GM18511 (cell line): ENCODE measurements around the gene ATP9A.
"Not testable (repeated sequence)": the region's sequence is repeated elsewhere in the genome, so short reads cannot be mapped to it uniquely, and the experiment has no call there.

Source experiments
- ATAC-seq: cut with Tn5 transposase; IDR thresholded peaks from one replicate; pipeline ENCODE4 v1.9.1; 2021; ENCODE audit warnings: mild to moderate bottlenecking, moderate library complexity; ENCODE audit not compliant: unreplicated experiment

The ATP9A gene

DNA sequence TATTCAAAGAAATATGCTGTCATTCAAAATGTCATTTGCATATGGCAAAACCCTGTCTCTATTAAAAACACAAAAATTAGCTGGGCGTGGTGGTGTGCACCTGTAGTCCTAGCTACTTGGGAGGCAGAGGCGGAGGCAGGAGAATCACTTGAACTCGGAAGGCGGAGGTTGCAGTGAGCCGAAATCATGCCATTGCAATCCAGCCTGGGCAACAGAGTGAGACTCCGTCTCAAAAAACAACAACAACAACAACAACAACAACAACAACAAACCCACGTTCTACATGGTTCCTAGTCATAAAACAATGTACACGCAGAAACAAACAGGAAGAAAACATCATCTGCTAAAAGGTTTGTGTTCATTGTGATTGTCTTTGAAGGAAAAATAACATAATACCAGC, 15.0 kb downstream of the ATP9A start:
- ATAC-seq: not testable (repeated sequence)

DNA sequence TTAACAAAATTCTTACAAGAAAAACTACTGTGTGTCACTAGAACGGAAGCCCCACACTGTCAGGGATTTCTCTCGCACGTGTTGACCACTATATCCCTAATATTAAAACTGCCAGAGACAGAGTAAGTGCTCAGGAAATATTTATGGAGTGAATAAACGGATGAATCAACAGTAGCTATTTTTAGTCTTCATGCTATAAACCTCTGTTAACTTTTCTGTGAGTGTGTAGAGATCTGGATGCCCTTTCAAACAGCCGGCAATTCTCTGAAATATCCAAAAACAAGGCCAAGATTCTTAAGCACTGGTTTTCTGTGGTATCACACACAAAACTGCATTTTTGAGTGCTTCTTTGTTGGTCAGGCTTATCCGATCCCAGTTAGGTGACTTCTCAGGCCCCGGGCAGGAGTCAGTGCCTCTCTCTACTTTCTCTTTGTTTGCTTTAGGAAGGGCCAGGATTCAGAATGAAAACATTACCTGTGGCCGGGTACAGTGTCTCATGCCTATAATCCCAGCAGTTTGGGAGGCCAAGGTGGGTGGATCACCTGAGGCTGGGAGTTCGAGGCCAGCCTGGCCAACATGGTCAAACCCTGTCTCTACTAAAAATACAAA, 15.7 kb downstream of the ATP9A start:
- ATAC-seq: no peak

DNA sequence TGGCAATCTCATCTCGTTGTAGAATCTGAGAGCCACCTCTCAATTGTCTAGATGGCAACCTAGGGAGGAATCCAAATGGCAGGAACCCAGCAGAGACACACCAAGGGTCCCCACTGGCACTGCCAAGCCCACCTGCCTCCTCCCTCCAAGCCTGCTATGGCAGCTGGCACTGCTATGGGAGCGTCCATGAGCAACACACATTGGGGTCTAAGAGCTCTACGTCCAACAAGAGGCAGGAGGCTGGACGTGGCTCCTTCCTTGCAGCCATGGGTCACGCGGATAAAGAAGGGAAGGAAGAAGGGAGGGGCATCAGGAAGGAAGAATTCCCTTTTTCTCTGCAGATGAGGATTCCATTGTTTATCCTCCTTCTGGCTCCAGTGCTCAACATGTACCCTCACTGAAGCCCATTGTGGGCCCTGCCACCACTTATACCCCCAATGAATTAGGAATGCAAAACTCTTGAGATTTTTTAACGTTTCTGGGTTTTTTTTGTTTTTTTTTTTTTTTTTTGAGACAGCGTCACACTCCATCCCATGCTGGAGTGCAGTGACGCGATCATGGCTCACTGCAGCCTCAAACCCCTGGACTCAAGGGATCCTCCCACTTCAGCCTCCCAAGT, 17.3 kb downstream of the ATP9A start:
- ATAC-seq: no peak

DNA sequence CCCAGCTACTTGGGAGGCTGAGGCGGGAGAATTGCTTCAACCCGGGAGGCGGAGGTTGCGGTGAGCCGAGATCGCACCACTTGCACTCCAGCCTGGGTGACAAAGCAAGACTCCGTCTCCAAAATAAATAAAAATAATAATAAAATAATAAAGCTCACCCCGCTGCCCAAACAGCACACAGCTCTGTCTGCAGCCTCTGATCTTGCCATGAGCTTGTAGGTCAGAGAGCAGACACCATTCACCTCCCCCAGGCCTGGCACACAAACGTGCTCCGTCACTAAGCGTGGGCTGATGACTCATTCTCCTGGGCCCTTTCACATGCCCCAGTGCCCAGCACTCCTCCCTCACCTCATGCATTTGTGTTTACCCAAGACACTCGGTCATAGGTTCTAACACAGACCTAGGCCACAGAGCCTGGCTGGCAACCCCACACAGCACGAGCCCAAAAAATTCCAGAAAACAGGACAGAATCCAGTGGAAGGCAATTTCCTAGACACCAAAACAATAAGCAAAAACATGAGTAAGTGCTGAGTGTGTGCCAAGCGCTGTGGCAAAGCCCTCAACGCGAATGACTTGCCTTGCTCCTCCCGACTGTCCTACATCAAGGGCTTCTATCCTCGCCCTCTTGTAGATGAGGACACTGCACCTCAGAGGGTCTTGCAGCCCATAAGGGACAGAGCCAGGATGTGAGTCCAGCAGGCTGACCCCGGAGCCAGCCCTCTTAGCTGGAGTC, 18.0 kb downstream of the ATP9A start:
- peak; percentile 58 for ATAC-seq

DNA sequence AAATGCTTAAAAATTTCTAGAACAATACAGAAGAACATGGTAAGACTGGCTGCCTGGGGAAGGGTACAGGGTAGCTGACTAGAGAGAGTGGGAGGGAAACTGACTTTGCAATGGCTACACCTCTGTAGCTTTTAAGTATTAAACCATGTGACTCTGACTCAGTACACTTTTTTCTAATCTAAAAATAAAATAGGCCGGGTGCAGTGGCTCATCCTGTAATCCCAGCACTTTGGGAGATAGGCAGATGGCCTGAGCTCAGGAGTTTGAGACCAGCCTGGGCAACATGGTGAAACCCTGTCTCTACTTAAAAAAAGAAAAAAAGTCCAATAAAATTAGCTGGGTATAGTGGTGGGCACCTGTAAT, 18.5 kb downstream of the ATP9A start:
- no peak for ATAC-seq

DNA sequence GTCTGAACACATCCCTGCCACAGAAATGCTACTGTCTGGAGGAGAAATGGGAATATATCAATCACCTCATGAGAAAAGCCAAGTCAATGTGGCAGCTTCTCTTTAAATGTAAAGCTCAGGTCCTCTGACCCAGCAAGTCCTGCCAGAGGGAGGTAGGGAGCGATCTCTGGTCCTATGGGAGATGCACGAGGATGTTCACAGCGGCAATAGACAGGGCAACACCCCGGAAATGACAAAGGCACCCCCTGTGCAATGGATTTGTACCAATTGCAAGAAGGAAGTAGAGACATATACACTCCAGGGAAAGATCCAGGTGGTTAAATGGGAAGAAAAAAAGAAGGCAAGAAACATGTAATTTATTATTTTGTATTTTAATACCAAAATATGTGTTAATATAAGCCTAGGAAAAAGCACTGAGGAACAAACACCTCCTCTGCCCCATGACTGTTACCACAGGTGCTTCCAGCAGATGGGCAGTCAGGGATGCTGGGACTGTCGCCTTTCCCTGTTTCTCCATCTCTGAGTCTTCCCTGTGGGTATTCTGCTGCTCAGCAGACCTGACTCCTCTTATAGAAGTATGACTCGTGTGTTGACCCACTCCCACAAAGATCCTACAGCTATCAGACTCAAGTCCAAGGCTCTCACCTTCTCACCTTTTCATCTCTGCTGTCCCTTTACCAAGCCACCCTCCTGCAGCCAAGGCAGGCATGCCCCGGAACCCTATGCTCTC, 20.8 kb downstream of the ATP9A start:
- no peak for ATAC-seq

DNA sequence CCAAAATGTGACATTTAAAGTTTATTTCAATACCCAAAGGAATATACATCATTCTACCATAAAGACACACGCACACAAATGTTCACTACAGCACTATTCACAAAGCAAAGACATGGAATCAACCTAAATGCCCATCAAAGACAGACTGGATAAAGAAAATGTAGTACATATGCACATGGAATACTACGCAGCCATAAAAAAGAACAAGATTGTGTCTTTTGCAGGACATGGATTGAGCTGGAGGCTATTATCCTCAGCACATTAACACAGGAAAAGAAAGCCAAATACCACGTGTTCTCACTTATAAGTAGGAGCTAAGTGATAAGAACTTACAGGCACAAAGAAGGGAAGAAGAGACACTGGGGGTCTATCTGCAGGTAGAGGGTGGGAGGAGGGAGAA, 22.4 kb downstream of the ATP9A start:
- ATAC-seq: no peak

DNA sequence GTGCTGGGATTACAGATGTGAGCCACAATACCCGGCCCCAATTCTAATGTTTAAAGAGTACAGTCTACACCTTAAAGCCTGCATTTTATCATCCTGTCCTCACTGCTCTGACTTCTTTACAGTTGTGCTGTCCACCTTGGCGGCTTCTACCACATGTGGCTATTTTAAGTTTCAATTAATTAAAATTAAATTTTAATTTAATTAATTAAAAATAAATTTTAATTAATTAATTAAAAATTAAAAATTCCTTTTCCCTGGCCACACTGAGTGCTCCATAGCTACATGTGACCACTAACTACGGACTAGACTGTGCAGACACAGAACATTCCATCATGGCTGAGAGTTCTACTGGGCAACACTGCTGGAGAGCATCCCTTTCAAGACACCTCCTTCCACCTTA, 27.4 kb downstream of the ATP9A start:
- no peak for ATAC-seq

DNA sequence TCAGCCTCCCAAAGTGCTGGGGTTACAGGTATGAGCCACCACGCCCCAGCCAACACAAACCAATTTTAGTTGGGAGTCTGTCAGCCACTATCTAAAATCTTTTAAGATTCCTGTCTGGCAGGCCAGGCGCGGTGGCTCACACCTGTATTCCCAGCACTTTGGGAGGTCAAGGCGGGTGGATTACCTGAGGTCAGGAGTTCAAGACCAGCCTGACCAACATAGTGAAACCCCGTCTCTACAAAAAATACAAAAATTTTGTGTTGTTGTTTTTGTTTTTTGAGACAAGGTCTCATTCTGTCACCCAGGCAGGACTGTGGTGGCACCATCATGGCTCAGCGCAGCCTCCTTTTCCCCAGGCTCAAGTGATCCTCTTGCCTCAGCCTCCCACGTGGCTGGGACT, 27.9 kb downstream of the ATP9A start:
- ATAC-seq: not testable (repeated sequence)

DNA sequence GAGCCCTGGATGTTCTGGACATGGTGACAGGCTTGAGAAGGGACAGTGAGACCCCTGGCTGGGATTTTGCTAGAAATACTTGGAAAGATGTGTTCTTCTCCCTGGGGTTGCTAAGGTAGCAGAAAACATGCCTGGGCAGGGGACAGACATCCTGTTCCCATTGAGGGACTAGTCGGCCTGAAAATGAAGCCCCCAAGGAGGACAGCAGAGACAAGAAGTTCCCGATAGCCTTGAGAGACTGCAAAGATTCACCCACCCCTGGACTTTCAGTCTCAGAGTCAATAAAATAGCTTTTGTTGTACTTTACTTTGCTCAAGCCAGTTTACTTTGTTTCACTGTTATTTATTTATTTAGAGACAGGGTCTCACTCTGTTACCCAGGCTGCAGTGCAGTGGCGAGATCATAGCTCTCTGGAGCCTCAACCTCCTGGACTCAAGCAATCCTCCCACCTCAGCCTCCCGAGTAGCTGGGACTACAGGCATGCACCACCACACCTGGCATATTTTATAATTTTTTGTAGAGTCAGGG, 28.4 kb downstream of the ATP9A start:
- ATAC-seq: no peak

DNA sequence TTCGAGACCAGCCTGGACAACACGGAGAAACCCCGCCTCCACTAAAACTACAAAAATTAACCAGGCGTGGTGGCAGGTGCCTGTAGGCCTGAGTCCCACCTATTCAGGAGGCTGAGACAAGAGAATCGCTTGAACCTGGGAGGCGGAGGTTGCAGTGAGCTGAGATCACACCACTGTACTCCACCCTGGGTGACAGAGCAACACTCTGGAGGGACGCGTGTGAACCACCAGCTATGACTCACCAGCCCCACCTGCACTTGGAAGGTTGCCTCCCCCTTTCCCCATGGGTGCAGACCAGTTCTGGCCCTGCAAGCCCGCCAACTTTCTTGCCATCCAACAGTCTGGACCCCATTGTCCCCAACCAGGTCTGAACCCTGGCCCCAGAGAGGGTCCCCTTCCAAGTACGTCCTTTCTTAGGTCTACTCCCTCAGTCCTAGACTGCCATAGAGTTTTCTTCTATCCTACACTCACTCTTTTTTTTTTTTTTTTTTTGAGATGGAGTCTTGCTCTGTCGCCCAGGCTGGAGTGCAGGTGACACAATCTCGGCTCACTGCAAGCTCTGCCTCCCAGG, 29.2 kb downstream of the ATP9A start:
- no peak for ATAC-seq

DNA sequence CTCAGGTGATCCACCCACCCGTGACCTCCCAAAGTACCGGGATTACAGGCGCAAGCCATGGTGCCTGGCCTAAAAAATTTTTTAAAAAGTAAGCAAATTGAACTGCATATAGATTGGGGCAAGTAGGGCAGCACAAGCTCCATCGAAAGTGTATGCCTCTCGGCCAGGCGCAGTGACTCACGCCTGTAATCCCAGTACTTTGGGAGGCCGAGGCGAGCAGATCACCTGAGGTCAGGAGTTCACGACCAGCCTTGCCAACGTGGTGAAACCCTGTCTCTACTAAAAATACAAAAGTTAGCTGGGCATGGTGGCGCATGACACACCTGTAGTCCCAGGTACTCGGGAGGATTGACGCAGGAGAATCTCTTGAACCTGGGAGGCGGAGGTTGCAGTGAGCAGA, 29.9 kb downstream of the ATP9A start:
- ATAC-seq: not testable (repeated sequence)

DNA sequence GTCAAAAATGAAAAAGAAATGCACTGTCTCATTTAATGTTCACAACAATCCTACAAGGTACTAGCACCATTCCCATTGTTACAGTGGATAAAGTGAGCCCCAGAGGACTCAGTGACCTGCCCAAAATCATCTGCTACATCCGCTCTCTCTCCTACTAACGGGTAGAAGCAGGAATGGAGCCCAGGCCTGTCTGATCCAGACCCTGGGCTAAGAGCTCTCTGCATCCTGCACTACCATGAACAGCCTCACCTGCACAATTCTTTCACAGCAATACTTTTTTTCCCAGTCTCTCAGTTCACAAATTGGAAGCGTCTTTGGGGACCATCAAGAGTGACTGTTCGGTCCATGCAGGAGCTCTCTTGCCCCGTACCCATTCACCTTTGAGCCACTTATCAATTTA, 31.2 kb downstream of the ATP9A start:
- no peak for ATAC-seq

DNA sequence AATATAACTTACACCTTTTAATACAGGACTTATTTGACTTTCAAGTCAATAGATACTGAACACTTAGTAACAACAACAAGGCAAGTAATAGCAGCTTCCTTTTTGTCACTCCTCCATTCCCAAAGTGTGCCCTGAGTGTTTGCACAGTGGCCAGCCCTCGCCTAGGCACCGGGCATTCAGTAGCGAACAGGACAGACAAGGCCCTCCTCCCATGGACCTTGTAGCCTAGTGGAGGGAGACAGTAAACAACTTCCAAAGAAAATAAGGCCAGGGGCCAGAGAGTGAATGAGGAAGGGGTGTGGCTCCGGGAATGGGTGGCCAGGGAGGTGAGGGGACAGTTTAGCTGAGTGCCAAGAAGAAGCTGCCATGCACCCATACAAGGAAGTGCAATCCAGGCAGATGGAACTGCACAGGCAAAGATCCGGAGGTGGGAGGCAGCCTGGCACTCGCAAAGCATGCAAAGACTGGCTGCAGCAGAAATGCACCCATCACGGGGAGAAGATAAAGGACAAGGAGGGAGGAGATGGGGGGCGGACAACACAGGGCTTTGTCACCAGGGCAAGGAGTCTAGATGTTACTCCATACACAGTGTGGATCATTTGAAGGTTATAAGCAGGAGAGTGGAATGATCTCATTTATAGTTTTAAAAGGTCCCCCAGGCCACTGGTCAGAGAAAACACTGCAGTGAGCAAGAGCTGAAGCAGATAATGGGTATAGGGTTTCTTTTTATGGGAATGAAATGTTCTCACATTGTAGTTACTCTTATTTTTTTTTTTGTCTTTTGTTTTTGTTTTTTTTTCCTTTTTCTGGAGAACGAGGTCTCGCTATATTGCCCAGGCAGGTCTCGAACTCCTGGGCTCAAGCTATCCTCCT, 32.2 kb downstream of the ATP9A start:
- no peak for ATAC-seq

DNA sequence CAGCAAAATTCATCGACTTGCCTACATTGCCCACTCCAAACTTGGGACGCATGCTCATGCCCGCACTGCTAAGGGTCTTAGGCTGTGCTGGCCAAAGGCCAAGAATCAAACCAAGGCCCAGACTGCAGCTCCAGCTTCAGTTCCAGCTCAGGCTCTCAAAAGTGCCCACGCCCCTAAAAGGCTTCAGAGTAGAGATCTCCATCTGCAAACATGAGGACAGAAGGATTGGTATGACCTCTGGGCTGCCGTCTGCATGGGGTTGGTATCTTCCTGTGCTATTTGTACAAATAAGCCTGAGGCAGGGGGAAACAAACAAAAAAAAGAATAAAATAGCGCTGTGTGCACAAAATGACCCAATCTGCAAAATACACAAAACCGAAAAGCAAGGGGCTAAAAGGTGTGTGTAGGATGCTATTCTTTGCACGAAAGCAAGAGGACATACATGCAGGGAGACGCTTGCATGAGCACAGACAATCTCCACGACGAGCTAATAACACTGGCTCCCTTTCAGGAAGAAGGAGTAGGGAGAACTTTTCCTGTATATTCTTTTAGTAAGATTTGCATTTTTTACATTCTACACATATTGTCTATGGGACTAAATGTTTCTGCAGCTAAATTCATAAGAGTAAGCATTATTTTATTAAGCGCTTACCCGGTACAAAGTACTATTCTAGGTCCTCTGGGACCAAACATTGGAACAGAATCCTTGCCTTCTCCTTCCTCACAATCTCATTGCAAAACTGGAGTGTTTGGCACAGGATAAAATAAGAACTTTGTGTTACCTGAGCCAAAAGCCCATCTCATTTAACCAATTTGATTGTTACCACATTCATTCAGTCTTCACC, 33.1 kb downstream of the ATP9A start:
- no peak for ATAC-seq

DNA sequence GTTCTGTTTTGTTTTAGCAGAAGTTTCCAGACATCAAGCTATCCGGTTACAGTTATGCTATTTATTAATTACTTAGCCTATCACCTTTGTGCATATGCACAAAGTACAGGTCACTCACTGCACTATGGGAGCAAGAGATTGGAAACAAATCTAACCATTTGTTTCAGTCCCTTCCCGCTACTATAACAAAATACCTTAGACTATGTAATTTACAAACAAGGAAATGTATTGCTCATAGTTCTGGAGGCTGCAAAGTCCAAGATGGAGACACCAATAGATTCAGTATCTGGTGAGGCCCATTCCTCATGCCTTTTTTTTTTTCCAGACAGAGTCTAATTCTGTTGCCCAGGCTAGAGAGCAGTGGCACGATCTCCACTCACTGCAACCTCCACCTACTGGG, 35.1 kb downstream of the ATP9A start:
- no peak for ATAC-seq

DNA sequence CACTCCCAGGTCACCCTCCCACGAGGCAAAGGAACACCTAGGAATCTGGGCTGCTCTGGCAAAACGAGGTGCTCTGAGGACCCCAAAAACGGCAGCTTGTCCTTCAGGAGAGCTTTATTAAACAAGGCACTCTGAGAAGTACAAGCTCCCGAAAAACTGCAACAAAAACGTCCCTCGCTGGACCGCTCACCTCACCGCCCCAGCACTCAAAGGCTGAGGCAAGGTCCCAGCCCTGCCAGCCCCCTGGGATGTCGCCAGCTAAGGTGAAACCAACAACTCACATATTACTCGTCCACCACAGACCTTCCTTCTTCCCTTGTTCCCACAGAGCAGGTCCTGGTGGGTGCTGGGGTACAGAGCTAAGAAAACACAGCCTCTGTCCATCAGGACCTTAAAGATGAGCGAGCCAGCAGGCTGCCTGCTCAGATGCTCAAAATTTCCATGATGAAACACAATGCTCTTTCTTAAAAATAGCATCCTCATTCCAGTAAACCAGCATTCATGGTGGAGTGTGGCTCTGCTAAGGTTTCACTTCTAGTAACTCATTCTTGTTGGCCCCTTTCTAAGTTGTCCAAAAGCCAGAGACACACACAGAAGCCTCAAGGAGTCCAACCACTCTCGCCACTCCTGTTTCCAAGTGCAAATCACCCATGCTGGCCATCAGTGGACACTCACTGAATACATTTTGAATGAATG, 35.9 kb downstream of the ATP9A start:
- no peak for ATAC-seq

DNA sequence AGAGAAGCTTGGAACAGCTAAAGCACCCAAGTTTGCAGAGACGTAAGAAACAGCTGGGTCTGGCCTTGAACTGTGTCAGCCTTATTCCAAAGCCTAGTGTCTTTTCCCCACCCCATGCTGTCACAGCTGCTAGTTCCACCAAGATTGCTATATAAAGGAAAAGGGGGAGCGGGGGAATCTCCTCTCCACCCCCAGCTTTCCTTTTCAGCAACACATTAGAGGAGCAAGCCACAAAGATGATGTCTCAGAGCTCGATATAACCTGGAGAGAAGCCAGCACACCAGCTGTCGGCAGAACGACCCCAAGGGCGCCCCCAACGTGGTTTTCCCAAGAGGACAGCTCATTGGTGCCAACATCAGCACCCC, 36.5 kb downstream of the ATP9A start:
- no peak for ATAC-seq

DNA sequence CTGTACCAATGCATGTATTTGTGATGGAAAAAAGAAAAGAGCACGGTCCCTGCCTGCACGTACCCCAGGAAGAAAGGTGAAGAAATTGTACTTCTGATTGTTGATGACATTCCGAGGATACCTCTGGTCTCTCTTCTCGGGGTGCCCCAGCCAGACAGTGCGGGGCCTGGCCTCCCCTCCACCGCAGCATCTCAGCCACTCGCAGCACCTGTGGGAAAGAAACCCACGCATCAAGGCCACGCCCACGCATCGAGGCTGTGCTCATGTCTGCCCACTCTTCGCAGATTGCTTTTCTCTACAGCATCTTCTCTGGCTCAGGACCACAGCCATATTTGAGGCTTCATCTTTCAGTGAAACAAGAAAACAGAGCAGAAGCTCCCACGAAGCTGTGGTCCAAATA, 38.4 kb downstream of the ATP9A start:
- ATAC-seq: no peak
